ENCODE measurements around the gene TTC13.
A peak's percentile ranks its signal among the peaks of the same experiment; 100 is the strongest.

The TTC13 gene

DNA sequence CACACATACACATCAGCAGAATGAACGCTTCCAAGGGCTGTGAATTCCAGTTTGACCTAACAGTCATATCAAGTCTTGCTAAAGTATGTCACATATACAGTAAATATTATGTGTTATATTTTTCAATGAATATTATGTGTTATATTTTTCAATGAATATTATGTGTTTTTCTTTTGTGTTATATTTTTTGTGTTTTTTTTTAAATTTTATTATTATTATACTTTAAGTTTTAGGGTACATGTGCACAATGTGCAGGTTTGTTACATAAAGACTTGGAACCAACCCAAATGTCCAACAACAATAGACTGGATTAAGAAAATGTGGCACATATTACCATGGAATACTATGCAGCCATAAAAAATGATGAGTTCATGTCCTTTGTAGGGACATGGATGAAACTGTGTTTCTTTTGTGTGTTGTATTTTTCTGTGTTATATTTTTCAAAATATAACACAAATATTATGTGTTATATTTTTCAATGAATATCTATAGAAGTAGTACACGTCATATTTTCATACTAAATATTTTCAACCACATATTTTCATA lies 35.5 kb downstream of the TTC13 start:
- DNase-seq = no peak

DNA sequence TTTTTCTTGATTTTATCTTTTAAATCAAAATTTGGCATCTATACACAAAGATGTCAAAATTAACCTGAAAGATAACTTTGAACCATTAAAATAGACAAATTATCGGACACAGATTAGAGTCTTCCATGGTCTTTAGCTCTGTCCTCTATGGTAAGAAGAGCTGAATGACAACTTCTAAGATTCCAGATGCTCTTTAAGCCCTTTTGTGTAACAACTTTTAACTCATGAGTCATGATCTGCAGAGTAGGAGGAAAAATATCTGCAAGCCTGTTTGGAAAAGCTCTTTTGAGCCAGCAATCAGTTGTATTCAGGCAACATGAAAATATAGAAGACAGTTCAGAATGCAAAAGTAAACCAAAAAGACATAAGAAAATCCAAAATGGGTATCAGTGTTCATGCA lies 37.8 kb downstream of the TTC13 start:
- DNase-seq = no peak

DNA sequence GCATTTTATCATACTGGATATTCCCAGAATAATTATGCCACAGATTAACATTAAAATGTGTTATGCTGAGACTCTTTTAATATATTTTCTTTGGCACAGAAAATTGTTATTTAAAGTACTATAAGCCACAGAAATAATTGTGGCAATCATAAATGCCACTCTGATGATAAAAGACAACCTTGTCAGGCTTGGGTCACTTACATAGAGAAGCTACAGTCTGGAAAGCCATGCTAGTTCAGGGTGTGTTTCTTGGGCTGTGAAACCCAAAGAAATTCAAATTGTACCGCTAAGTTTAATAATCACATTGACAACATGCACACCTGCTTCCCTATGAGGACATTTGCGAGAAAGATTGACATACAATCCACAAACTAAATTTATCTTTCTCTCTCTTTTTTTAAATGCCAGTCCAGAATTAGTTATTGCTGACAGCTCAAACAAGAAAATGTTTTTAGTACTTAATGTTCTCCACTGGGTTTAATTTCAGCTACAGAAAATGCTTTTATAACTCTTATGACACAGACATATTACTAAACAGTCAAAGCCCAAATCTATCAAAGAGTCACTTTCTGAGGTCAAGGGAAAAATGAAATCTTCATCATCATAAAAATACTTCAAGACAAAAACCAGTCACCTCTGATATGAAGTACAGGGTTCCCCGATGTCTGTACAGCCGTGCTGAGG lies 38.7 kb downstream of the TTC13 start:
- DNase-seq = no peak

DNA sequence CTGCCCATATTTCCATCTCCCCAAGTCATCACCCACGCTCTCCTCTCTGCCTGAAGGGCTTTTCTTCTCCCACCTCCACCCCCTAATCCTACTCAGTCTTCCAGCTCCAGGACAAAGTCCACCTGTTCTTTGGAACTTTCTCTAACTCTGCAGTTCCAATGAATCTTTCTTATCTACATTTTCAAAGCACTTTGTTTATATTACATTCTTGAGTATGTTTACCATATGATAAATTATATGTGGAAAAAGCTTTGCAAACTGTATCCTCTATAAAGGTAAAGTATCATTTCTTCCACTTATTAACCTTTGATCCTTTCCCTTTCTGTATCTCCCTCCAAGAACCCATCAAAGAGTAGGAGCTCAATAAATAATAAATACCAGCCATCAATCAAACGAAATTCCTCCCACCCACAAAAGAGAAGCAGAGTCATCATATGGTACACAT lies 39.7 kb downstream of the TTC13 start:
- no peak for DNase-seq

DNA sequence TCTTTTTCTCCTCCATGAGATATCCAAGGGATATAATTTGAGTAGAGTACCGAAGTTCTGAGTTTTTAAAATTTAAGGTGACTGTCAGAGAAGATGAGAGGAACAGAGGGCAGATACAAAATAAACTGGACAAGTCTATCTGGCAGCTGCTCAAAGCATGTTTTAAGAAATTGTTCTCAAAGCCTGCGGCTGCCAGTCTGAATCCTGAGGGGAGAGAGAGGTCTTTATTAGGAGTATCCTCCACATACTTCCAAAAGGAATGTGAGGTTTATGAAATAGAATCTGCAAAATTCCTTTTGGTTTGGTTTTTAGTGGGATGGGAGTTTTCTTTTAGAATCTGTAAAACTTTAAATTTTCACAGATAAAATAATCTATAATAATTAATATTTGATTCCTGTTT lies 41.3 kb downstream of the TTC13 start:
- DNase-seq = no peak

DNA sequence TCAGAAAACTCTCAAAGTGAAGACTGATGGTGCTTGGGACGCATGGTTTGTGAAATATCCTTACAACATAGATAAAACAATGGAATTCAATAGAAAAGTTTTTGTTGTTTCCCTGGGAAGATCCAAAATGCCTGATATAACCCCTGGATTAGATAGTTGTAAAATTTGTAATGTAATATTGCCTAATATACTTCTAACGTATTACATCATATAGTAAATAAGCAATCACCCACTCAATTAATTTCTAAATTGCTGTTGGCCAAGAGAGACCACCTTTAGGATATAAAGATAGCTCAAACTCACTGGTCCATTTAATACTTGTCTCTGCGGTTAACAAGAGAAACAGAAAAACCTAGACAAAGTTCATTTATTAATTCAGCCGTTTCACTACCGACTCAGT lies 42.2 kb downstream of the TTC13 start:
- DNase-seq = no peak

DNA sequence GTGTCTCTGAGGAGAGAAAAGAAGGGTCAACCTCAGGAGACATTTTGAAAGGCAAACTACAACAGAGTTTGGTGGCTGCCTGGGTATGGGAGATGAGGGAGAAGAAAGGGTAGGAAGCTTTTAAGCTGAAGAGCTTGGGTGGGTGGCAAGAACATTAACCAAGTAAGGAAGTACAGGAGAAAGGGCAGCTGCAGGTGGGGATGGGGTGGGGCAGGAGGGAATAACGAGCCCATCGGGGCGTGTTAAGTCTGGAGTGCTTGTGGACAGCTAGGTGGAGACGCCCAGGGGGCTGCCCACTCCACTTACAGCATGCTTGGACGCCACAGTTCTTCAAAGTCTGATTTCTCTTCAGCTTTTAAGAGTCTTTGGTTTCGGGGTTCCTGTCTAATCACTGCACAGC lies 42.8 kb downstream of the TTC13 start:
- DNase-seq = no peak

DNA sequence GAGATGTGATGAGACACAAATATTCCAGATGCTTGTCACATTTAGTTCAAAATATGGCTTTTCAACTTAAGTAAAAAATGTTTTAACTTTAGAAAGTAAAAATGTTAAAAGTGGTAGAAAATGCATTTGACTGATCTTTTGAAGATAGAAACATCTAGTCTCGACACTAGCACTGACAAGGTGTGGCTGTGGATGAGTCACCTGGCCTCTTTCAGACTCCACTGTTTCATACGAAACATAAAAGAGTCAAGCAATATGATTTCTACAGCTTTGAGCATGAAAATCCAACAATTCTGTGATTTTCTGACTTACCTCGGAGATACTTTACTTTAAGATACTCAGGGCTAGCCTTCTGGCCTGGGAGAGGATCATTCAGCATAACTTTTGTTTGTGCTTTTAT lies 47.7 kb downstream of the TTC13 start:
- DNase-seq = no peak

DNA sequence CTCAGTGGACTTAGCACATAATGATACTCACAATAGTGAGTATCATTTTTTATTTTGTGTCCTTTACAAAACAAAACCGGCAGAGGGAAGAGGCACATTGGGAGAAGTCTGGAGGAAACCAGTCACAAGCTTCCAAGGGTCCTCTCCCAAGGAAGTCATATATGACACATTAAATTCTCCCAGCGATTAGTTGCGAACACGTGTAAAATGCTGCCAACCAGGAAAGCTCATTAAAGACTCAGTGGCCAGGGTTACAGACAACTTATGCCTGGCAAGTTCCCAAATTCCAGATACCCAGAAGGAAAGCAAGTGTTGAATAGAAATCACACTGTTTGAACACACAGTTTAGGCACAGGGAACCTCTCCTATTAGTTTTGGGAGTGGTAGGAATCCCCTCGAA lies 52.5 kb downstream of the TTC13 start:
- no peak for DNase-seq

DNA sequence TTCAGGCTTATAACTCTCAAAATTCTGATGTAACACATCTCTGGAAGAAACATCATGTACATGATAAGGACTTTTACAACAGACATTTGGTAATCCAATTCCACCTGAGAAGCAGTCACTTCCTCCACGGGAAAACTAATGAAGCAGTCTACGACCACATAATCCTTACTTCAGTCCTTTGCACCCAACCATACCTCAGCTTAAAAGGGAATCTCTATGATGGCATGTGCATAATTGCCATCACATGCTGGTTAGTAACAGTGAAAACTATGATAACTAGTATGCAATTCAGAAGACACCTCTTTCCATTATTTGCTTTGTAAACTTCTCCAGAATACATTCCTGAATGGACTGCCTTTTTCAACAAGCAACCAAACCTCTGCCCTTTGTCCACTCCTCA lies 53.1 kb downstream of the TTC13 start:
- DNase-seq = no peak

DNA sequence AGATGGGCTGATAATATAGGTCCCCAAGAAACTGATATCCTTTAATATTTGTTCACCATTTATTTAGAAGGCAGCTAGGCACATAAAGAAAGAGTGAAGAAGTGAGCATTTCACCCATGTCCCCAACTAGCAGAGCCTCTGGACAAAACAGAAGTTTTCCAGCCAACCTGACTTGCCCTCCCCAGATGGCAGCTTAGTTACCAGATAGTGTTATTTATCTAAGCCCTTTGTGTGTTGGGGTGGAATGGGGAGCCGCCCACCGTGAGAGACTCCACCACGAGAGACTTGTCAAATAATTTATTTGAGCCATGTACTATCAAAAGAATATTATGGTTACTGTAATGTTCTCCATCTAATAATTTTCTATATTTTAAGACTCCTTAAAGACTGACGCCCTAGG lies 55.5 kb downstream of the TTC13 start:
- DNase-seq = no peak

DNA sequence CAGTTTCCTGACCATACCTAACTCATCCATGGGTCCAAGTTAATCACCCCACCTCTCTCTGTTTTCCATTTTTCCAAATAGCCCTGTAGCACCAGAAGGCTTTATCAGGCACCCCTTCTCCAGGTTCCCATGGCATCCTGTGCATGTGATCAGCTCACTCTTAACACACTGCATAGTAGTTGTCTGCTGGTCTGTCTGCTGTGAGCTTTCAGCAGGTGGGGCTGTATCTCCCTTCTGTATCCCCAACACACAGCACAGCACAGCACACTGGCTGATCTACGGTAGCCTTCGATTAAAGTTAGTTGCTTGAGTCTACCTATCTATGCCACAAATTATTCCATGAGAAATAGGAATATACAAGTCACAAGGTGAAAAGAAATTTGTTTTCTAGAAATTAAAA lies 56.0 kb downstream of the TTC13 start:
- DNase-seq = no peak

DNA sequence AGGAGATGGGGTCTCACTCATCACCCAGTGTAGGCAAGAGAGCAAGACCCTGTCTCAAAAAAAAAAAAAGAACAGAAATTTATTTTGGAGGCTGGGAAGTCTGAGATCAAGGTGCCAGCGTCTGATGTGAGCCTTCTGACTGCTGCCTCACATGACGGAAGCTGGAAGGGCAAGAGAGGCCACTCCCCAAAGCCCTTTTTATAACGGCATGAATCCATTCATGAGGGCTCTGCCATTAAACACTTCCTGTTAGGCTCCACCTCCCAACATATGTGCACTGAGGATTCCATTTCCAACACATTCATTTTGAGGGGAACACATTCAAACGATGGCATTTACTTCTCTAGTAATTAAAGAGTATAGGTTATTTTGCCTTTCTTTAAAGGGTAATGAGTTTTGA lies 59.5 kb downstream of the TTC13 start:
- DNase-seq = no peak

DNA sequence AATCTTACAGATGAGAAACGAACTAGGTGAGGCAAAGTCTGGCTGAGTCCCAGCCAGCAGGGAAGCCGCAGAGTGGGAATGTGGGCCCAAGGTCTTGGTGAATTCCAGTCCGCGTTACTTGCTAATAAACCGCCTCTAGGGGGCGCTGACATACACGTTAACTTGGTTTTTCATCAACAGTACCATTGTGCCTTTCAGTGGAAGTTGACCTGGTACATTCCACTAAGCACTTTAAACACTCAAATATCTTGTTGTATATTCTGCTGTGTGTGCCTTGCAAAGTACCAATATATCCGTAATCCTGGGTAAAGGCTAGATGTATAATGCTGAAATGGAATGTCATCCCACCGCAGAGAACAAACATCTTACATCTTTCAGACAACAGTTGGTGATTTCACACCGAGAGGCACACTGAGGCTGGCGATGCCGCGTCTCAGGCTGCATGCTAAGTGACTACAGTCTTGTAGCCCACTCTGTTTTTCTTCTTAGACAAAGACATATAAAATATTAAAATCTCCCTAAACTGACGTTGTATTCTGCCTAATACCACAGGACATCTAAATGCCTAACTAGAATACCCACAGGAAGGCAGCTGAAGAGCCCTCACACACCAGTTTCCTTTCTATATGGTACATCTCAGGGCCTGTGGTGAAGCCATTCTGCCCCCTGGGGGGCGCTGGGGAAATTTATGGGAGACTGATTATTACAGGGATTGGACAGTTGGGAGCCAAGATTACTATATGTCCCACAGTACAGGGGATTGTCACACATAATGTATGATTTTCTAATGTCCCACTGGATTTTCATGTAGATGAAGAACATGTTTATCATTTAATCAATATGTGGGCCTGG lies 61.2 kb downstream of the TTC13 start:
- DNase-seq = no peak

DNA sequence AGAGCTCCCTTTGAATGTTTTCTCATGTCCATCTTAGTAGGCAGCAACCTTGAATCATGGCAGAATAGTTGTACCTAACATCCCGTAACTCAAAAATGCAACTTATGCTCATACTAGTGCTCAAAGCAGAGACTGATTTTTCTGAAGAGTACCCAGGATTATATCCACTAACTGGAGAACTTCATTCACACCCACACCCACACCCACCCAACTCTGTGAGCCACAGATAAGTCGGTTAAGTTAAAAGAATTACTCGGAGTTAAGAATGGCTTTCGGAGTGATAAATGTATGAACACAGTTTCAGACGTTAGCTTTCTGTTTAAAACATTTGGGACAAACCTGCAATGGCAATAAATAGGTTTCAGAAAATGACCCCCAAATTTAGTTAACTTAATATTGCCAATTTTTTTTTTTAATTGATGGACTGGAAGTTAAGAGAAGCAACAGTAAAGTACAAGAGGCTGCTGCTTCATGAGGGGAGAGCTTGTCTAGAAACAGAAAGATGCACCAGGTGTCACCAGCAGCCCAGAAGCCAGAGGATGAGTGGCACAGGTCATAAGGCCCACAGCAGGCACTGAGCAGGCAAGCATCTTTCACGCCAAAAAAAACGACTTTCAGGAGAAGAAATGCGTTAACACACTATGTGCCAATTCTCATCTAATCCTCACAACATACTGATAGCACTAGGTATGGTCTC lies 61.9 kb downstream of the TTC13 start:
- no peak for DNase-seq

DNA sequence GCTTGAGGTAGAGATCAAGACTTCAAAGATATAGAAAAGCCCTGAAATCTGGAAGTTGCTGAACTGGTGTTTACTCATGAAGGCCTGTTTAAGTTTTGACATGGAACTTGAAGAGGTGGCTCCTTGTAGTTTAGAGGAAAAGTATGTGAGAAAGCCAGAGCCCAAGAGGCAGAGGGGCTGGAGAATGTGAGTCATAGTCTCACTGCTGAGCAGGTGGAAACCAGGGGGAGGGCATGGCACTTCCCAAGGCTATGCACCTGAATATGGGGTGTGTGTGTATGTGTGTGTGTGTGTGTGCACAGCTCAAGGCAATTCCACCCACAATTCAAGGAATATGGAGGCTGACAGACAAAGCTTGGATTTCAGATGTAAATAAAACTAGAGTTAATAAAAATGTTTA lies 63.6 kb downstream of the TTC13 start:
- DNase-seq = no peak

DNA sequence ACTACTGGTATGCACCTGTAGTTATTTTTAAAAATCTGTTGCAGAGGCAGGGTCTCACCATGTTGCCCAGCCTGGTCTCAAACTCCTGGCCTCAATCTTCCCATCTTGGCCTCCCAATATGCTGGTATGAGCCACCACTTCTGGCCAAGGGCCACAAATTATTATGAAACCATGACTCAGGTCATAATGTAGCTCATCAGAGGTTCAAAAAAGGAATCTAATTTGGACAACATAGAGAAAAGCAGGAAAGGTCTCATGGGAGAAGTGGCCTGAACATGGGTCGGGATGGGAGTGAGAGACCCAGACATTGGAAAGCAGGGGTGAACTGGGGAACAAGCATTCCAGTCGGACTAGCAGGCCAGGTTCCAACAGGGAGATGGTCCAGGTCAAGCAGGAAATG lies 65.2 kb downstream of the TTC13 start:
- no peak for DNase-seq

DNA sequence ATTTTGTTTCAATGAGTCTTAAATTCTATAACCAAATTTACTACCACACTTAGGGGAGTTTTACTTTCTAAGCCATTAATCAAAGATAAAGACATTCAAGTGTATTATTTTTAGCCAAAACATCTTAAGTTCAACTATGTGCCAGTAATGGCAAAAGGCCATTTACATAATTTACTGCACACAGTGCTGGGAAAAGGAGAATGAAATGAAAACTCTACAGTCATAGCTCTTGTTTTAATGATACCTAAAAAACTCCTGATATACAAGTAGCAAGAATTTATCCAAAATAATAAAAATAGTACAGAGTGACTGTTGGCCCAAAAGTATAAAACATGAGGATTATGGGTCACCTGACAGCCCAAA lies 67.9 kb downstream of the TTC13 start:
- DNase-seq = no peak

DNA sequence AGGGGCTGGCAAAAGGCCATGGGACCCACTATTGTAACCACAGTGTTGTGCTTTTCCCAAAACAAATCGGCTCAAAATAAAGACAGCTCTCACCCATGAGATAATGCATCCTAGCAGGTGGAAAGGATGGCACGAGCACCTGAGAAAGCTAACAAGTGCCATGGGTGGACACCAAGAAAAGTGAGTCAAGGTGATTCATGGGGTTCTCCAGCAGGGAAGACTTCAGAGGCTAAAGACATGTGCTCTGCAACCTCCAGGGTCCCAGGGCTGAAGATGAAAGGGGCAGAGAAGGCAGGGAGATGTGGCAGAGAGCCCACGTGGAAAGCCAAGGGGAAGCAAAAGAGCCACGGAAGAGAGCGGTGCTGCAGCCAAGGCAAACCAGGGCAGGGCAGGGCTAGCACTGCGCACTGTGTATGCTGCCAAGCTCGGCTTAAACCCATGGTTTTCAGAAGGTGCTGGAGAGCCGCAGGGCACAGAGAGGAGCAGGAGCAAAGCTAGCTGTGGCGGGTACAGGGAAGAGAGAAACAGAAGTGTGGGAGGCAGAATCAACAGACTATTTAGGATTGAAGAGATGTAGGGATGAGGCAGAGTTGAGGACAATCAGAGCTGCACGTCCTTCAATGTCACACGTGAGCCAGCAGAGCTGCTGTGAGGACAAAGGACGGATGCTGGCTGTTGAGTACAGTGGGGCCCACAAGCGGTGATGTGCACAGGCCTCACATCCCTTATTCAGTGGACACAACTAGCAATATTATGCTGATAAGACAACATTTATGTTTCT lies 68.5 kb downstream of the TTC13 start:
- peak; percentile 52 for DNase-seq

DNA sequence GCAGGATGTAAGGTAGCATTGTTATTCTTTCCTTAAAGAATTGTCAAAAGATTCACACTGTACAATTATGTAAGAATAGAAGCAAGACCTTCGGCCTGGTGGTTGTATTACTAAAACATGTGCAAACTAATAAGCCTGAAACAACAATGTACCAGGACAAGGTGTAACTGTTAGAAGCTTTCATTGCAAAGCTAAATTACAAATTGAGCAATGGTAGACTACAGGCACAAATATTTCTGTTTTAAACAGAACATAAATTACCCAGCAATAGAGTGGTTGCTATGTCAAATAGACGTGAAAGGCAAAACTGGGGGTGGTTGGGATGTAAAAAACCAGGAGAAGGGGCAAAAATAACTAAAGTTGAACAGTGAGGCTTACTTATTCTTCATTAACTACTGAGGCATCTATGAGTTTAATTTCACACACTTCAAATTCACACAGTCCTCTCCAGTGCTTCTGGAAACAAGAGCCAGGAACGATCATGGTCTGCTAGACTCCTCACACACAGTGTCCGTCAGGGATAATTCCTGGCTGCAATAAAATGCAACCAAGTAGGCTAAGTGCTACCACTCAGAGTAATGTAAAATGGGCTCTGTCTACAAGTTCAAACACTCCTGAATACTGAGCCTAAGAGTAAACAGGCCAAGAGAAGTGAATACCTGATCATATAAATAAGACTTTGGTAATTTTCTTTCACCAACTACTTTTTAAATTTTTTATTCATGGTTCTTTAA lies 71.0 kb downstream of the TTC13 start:
- DNase-seq = no peak

DNA sequence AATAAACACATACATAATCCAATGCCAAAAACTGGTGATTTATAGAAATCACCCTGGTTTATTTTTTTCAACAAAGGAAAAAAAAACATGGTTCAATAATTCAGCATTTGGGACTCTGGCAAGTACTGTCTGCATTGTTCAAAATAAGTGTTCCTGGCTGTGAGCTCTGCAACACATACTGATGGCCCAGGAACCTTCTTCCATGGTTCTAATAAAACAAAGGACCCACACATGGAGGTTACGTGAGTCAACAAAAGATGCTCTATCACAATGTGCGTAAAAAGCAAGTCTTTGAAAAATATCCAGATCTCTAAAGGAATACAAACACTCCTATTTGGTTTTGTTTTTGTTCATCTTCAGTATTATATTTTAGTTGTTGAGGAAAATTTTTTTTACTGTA lies 72.4 kb downstream of the TTC13 start:
- DNase-seq = no peak

DNA sequence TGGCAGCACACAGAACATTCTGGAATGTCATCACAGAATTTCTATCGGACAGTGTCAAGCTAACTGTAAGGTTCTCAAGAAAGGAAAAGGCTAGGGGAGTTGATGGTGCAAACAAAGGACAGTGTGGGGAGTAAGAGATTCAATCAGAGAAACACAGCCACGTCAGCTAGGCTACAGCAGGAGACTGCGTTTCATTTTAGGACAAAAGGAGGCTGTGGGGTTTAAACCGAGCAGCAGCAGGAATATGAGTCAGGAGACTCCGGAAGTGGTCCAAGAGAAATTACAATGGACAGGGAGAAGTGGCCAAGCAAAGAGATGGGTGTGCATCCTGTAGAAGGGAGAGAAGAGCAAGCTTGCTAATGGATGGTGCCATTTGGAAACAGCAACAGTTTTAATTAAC lies 72.9 kb downstream of the TTC13 start:
- DNase-seq = no peak

Measured in NCI-H446 treated with DMSO at 0.1 percent for 48 hours (cell line).